Frontal cortex (tissue), 4 donors: ENCODE data around the gene POLDIP3. TPM values are rescaled to one million over a fixed set of nuclear protein-coding genes. Genes with fewer than 3 reads are reported as not detected.

Experiments used
- DNase-seq, 2 donors: peaks; one replicate each; pipeline ENCODE4 v3.0.0; 2012; ENCODE audit warnings: low spot score in 2 of 2
- FAIRE-seq: peaks from 2 replicates; lab custom pipeline; 2012; peaks lifted over from hg19 to GRCh38; lab: Jason Lieb, UNC
- total RNA-seq: library from RNA; depleted of rRNA; stranded (reverse); fragments of >200 nt; gene quantifications from one replicate; pipeline ENCODE4 v1.2.3, GENCODE V29; 2014
- donor health status: control.
- donor health status: control.
- donor health status: control.

Gene POLDIP3, protein sequence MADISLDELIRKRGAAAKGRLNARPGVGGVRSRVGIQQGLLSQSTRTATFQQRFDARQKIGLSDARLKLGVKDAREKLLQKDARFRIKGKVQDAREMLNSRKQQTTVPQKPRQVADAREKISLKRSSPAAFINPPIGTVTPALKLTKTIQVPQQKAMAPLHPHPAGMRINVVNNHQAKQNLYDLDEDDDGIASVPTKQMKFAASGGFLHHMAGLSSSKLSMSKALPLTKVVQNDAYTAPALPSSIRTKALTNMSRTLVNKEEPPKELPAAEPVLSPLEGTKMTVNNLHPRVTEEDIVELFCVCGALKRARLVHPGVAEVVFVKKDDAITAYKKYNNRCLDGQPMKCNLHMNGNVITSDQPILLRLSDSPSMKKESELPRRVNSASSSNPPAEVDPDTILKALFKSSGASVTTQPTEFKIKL
- total RNA-seq = 28.5 TPM

- peak; percentile 98 to 99 for DNase-seq
- no peak for FAIRE-seq
These were observed at the start of gene POLDIP3 for GRCh38 chr22:42614312-42615091. TSS of gene POLDIP3 (minus strand) at chr22:42614883. CDS start at chr22:42614857, 26 bp downstream.

DNA sequence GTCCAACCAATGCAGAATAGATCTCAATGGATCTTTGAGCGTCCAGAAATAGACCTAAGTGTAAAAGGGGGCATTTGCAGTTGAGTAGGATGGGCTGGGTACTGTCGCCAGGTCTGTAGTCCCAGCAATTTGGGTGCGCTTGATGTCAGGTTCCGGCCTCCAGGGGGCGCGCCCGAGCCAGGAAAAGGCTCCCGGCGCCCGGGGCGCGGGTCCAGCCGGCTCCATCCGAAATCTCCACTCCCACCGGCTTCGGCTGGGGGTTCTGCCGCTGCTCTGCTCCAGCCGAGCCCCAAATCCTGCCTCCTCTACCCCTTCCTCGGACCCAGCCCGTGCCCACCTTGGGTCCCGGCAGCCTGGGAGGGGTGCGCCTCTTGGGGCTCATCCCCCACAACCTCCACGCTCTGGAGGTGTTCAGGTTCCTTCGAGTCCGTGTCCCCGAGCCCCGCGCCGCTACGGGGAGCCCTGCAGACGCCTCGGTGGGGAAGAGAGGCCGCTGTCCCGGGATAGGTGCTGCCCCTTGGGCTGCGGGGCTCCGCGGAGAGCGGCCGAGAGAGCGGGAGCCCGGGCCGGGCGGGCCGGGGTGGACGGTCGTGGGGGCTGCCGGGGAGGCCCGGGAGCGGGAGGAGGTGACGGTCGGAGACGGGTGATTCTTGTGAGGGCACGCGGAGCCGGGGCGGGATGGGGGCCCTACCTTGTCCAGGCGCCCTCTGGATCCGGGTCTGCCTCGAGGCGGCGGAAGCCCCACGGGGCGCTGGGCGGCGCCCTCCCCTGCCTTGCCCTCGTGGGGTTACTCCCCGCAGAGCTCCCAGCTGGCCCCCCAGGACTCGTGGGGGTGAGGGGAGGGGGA lies 47.5 kb upstream of the POLDIP3 start:
- no peak for FAIRE-seq
- peak; percentile 76 to 86 for DNase-seq

DNA sequence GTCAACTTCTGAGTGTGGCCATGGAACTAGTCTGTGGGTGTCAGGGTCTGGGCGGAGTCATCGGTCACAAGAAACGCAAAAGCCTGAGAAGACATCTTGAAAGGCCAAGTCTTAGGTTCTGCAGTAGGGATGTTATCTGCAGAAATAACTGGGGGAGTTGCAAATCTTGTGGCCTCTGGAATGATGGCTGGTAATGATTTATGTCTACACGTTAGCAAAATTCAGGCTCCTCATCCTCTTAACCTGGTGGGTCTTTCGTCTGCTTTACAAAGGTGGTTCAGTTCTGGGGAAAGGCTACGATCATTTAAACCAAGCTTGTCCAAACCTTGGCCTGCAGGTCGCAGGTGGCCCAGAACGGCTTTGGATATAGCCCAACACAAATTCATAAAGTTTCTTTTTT lies 41.9 kb upstream of the POLDIP3 start:
- DNase-seq = no peak
- FAIRE-seq = no peak

DNA sequence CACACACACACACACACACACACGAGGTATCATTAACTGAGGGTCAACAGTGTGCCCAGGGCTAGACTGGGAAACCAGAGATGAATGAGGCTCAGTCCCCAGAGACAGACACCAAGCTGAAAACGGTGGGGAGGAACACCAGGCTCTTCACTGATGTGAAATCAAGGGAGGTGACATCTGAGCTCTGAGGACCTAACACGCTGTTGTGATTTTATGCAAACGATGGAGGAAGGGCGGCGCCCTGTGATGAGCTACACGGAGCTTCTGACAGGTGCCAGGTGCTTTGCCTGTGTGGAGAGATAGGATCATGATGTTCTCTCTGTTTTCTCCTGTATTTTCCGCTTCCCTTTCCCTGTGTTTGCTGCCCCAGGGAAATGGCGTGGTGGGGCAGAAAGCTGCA lies 41.0 kb upstream of the POLDIP3 start:
- no peak for FAIRE-seq

GRCh38 chr22:42654436-42655073 lies 39.9 kb upstream of the POLDIP3 start:
- FAIRE-seq (no peak), DNase-seq (no peak)

More for the DNA sequence above, 41.0 kb upstream of the POLDIP3 start:
- no peak for DNase-seq

- DNase-seq (no peak), FAIRE-seq (no peak)
These were observed 39.3 kb upstream of the POLDIP3 start for GRCh38 chr22:42653999-42654398.

GRCh38 chr22:42651134-42651533 lies 36.5 kb upstream of the POLDIP3 start:
- DNase-seq (no peak), FAIRE-seq (no peak)

DNA sequence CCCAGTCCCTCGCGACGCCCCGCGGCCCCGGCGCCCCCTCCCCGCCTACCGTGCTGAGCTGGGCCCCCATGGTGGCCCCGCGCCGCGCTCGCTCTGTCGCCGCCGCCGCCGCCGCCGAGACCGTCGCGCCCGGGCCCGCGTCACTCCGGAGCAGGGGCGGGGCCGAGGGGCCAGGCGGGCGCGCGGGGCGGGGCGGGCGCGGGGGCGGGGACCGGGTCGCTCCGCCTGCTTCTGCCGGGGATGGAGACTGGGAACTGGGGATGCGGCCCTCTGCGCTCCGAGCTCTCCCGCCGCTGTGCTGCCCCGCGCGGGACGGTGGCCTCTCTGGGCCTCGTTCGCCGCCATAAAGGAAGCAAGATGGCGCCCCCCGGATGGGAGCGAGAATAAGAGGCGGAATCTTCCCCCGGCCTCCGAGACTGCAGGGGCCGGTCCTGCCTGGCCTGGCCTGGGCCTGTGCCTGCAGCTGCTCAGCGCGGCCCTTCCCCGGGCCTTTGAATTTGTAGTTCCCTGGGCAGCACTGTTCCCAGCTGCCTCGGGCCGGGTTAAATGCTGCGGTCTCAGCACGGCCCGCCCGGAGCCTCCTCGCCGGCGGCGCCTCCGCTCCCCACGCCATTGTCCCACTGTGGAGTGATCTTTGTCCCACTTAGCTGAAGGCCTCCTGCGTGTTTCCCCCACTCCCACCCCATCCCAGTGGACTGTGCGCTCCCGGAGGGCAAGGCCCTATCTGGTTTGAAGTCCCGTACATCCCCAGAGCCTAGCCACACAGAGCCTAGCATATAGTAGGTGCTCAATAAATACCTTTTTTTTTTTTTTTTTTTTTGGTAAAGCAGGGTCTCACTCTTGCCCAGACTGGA lies 34.8 kb upstream of the POLDIP3 start, which contains the start of gene CYB5R3:
TSS of gene CYB5R3 (minus strand) at position 147 of the 854 bp plus-strand sequence. CDS start at position 70, 77 bp downstream.
- peak; percentile 93 to 98 for DNase-seq
- no peak for FAIRE-seq

GRCh38 chr22:42648368-42649245 lies 33.9 kb upstream of the POLDIP3 start:
- no peak for FAIRE-seq
- peak in 1 of 2 donors; percentile 54 for DNase-seq

GRCh38 chr22:42648017-42648367 lies 33.3 kb upstream of the POLDIP3 start:
- no peak for DNase-seq
- FAIRE-seq = no peak

- no peak for FAIRE-seq
These were observed 32.2 kb upstream of the POLDIP3 start for GRCh38 chr22:42646569-42647525.

GRCh38 chr22:42645938-42646568 lies 31.4 kb upstream of the POLDIP3 start:
- DNase-seq (no peak), FAIRE-seq (no peak)

More at GRCh38 chr22:42646569-42647525, 32.2 kb upstream of the POLDIP3 start:
- peak in 1 of 2 donors; percentile 33 for DNase-seq

DNA sequence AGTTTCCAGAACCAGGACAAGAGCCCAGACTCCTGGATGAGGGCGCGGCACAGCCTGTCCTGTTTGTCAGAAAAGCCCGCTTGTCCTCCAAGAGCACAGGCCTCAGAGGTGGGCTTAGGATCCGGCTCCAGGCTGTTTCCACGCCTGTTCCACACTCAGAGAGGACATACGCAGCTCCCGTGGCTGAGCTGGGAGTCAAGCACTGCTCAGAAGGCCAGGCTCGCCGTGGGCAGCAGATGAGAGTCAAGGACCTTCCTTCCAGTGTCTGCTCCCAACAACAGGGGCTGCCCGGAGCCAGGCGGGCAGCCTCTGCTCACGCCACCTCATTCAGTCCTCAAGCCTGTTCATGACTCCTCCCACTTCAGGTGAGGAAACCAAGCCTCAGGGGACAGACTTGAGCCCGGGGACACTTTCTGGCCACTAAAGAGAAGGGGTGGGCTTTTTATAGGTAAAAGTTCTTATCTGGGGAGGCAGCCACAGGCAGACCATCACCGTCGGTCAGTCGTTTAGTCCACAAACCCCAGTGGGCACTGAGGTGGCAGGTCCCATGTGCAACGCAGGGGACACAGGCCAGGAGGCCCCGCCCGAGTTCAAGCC lies 30.8 kb upstream of the POLDIP3 start:
- FAIRE-seq = no peak
- peak; percentile 28 to 33 for DNase-seq

- peak in 1 of 2 donors; percentile 35 for DNase-seq
- no peak for FAIRE-seq
These were observed 30.0 kb upstream of the POLDIP3 start for GRCh38 chr22:42644422-42645340.
